GM19035 (cell line): ENCODE results near the gene ACTC1.

Experiments used
- ATAC-seq: cut with Tn5 transposase; IDR thresholded peaks from one replicate; pipeline ENCODE4 v1.9.1; 2021; ENCODE audit not compliant: unreplicated experiment

ACTC1 gene

DNA sequence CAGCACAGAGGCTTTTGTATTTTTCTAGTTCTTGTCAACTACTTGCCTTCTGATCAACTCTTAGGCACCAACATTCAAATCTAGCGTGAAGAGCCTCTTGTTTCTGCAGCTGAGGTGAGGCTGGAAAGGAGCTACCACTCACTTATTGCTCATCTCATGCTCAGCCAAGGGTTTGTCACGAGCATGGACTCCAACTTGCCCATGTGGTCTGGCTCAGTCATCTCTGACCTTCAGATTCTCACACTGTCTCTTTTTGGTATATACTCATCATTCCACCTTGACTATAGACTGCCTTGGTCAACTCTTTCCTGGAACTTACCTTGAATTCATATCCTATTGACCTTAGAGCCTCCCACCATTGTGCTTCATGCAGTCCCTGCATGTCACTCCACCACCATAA, 35.4 kb downstream of the ACTC1 start:
- ATAC-seq, result no peak

DNA sequence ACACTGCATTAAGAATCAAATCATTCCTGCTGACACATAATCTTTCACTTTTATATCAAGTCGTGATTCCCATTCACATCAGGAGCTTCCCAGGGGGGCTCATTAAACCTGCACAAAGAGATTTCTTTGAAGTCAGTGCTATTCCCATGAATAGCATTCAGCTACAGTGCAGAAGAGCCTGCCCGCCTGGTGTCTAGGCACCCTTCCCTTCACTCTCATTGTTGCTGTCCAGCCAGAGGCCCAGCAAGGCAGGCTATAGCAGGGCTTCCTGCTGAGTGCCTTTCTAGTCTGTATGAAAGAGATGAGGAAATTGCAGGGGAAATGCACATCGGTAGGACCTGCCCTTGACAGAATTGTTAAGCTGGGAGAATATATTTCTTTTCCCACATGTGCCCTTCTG, 36.0 kb downstream of the ACTC1 start:
- no peak for ATAC-seq

GRCh38 chr15:34757262-34757661, 38.1 kb downstream of the ACTC1 start:
- ATAC-seq, result no peak

- no peak for ATAC-seq
Observed at GRCh38 chr15:34755419-34755773, 40.0 kb downstream of the ACTC1 start.

- ATAC-seq, result no peak
Observed at GRCh38 chr15:34754674-34755418, 40.5 kb downstream of the ACTC1 start, which contains the start of gene GJD2. TSS of gene GJD2 (minus strand) at chr15:34754998. CDS start at chr15:34754488, 510 bp downstream.

GRCh38 chr15:34754171-34754601, 41.2 kb downstream of the ACTC1 start:
- ATAC-seq, result no peak

GRCh38 chr15:34753236-34753894, 42.0 kb downstream of the ACTC1 start:
- ATAC-seq, result no peak

GRCh38 chr15:34749691-34750090, 45.7 kb downstream of the ACTC1 start:
- no peak for ATAC-seq
